ENCODE data around the gene WDR17.
"Not testable (repeated sequence)": the region's sequence is repeated elsewhere in the genome, so short reads cannot be mapped to it uniquely, and the experiment has no call there.

WDR17 gene

DNA sequence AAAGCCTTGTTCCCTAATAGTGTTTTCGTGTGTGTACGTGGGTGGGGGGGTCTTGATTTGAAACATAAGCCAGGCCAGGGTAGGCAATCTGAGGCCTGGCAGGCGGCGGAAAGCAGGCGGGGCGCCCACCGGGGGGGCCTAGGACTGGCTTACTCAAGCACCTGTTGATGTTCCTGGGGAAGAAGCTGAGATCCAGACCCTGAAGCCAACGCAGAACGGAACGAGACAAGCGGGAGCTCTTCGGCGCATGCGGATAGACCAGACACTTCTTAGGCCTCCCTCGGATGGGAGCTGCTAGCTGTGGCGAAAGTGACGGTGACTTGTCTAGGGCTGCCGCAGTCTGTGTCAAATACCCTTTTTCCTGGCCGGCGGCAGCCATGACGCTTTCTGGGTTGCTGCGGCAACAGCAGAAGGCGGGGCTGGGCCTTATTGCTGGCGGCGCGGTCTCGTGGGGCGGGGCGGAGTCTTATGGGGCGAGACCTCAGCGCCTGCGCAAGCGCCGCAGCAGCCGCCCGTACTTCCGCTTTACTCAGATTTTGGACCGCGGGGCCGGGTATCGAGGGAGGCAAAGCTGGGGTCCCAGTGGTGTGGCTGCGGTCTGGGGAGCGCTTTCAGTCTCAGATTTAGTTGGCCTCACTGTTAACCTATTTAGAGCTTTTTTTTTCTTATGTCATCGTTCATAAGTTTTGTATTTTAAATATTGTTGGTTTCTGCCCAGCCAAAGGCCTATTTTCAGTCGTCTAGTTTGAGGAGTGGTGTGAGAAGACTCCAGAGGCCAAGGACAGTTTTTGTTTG lies 129.7 kb downstream of the WDR17 start, which contains the start of gene SPATA4:
Gene SPATA4, minus strand, starts transcription at position 402 of the 795 bp plus-strand sequence. Its CDS starts 23 bp downstream, at position 379.
- DNase-seq = peak; percentile 87

DNA sequence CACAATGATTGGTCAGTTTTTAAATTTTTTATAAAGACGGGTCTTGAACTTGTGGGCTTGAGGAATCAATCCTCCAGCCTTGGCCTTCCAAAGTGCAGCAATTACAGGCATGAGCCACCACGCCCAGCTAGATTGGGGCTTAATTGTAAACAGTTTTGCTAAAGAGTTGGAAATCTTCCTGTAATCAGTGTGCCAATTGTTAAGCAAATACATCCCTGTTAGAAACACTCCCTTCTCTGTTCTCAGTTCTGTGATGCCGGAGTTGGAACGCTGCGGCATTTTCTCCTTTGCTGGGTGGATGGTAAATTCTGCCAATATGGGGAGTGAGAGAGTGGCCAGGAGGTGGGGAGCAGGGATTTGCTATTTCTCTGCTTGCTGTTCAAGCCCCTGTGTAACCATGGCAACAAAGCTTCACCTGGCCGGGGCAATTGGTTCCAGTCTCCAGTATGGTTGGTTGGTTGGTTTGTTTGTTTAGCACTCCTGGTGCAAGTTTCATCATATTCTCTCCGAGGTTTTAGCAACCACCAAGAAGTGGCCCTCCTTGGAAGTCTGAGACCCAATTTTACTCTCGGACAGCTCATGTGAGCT lies 132.8 kb downstream of the WDR17 start:
- no peak for DNase-seq

GRCh38 chr4:176205299-176205698 lies 139.7 kb downstream of the WDR17 start:
- DNase-seq = peak; percentile 4

GRCh38 chr4:176207839-176208238 lies 142.2 kb downstream of the WDR17 start:
- DNase-seq = no peak

DNA sequence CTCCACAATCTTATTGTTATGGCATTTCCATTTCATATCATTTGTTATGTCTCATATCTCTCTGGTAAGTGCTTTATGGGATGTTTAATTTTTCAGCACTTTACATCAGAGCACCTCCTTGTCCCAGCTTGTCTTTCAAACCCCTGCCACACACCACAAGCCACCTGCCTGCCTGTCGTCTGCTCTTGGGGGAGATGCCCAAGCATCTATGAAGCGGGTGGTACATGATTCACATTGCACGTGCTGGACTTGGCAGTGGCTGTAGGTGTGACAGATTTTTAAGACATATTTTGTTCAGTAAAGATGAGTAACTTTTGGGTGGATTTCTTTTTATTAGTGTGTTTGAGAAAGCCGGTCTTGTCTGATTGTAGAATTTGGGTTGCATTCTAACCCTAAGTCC lies 143.9 kb downstream of the WDR17 start:
- no peak for DNase-seq

DNA sequence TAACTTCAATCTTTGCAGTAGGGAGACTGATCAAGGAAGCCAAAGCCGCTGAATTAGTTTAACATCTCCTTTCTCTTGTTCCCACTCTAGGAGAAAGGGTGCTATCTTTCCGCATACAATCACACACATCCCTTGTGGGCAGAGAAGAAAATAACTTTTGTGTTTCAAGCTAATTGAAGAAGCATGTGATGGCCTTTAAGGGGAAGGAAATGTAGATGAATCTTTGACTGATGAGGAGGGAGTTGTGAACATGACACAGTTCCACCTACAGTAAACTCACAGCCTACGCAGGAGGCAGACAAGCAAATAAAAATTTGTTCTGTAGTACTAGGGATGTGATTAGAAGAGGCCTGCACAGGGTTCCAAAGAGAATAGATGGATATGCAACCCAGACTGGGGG lies 144.5 kb downstream of the WDR17 start:
- no peak for DNase-seq

DNA sequence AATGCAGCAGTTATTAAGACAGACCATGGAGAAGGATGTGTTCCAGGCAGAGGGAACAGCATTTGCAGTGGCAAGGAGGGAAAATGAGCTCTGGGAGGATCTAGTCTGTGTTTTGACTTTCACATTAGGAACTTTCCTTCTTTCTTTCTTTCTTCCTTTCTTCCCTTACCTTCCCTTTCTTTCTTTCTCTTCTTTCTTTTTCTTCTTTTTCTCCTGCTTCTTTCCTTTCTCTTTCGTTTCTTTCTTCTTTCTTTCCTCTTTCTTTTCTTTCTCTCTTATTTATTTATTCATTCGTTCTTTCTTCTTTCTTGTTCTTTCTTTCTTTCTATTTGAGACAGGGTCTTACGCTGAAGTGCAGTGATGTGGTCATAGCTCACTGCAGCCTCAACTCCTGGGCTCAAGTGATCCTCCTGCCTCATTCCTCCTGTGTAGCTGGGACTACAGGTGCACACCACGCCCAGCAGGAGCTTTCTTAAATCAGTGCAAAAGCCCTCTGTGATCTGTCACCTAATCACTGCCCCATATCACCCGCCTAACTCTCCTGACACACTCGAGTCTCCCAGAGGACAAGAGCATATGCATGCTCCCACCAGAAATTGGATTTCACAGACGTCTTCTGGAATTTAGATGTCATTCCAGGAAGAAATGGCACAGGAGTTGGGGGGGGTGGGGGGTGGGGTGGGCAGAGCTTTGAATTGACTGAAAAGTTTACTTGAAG lies 145.1 kb downstream of the WDR17 start:
- no peak for DNase-seq

- DNase-seq = not testable (repeated sequence)
These were observed 146.7 kb downstream of the WDR17 start for GRCh38 chr4:176212351-176212750.

DNA sequence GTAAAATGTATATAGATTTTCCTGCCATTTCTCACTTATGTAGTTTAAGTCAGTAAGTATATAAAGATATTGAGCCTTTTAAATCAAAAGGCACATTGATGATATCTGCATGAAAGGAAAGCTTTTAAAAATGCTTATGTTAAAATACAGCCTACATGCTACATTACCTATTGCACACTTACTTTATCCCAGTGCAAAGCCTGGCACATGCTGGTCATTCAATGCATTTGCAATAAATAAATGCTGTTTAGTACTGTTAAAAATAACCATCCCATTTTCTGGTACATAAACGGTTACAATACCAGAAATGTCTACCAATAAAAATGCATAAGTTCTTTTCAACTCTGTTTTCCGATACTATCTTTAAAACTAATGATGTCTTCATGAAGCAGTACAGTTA lies 151.9 kb downstream of the WDR17 start:
- no peak for DNase-seq

DNA sequence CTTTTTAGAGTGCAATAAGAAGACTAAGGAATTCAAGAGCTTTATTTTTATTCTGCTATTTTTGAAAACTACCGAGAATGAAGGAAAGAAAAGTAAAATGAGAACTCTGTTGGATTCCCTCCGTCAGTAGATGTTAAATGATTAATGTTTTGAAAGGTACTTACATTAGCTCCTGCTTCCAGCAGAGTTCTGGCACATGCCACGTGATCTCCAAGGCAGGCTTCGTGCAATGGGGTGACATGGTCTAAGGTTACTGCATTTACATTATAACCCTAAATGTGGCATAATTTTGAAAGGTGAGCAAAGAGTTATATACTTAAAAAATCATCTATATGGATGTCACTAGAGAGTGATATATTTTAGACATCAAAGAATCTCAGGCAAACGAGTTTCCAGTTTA lies 156.5 kb downstream of the WDR17 start:
- DNase-seq = no peak

GRCh38 chr4:176223561-176223960 lies 157.9 kb downstream of the WDR17 start:
- DNase-seq = peak; percentile 51

- DNase-seq = no peak
These were observed 161.1 kb downstream of the WDR17 start for GRCh38 chr4:176226736-176227135.

- no peak for DNase-seq
These were observed 164.0 kb downstream of the WDR17 start for GRCh38 chr4:176229645-176230044.

All from NCI-H2171 treated with DMSO at 0.1 percent for 48 hours (cell line).